ACC112 (cell line): ENCODE measurements around the gene ADGRB2.

Experiments used
- H2AFZ ChIP-seq: fragments of 200-600 bp; sonication (generic); one replicate; pipeline ENCODE4 v1.6.0; 2017; ENCODE audit warnings: antibody characterized with exemption, low read length; ENCODE audit not compliant: unreplicated experiment
- H3K27ac ChIP-seq: fragments of 200-600 bp; sonication (generic); 2 replicates; pipeline ENCODE4 v1.5.1; 2014; ENCODE audit warnings: low read depth, mild to moderate bottlenecking, antibody characterized with exemption, low read length, moderate library complexity
- H3K27me3 ChIP-seq: fragments of 200-600 bp; sonication (generic); 2 replicates; pipeline ENCODE4 v1.6.1; 2014; ENCODE audit warnings: mild to moderate bottlenecking, antibody characterized with exemption, low read length, moderate library complexity, mixed read lengths; ENCODE audit not compliant: insufficient read depth
- H3K36me3 ChIP-seq: fragments of 200-600 bp; sonication (generic); 2 replicates; pipeline ENCODE4 v1.6.1; 2016; ENCODE audit warnings: mild to moderate bottlenecking, antibody characterized with exemption, low read length, moderate library complexity, mixed read lengths; ENCODE audit not compliant: insufficient read depth
- H3K4me1 ChIP-seq: fragments of 200-600 bp; sonication (generic); one replicate; pipeline ENCODE4 v1.6.1; 2016; ENCODE audit warnings: low read length, mixed read lengths; ENCODE audit not compliant: insufficient read depth, unreplicated experiment, control insufficient read depth
- H3K4me3 ChIP-seq: fragments of 200-600 bp; sonication (generic); 2 replicates; pipeline ENCODE4 v1.5.1; 2014; ENCODE audit warnings: mild to moderate bottlenecking, low read depth, low read length
- H3K79me2 ChIP-seq: fragments of 200-600 bp; sonication (generic); one replicate; pipeline ENCODE4 v1.6.0; 2016; ENCODE audit warnings: low read length; ENCODE audit not compliant: control insufficient read depth, unreplicated experiment, insufficient read depth

The ADGRB2 gene

DNA sequence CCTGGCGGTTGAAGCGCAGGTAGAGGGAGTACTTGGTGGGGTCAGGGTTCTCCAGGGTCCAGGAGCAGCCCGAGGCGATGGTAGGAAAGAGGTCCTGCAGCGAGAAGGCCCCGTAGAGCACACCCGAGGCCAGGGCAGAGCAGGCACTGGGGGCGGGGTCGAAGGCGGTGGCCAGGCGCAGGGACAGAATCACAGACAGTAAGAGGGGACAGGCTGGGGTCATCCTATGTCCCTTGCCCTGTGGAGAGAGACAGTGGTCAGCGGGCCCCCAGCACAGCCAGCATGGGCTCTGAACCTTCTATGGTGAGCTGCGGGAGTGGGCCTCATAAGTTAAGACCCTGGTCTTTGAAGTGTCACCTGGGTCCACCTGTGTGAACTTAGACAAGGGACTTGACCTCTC, 7.6 kb downstream of the ADGRB2 start:
- Histone ChIP-seq H3K79me2 (no peaks in the 10 kb centered on the region), H2AFZ (no peak overlapping the region), H3K27me3 (no peaks in the 10 kb centered on the region), H3K4me1 (peaks cover 31% of the 10 kb centered on the region), H3K4me3 (no peak overlapping the region), H3K36me3 (no peaks in the 10 kb centered on the region), H3K27ac (no peak overlapping the region)

GRCh38 chr1:31755850-31756492, 8.2 kb downstream of the ADGRB2 start:
- Histone ChIP-seq H3K27ac (no peak overlapping the region), H3K79me2 (no peaks in the 10 kb centered on the region), H3K36me3 (no peaks in the 10 kb centered on the region), H2AFZ (no peak overlapping the region), H3K27me3 (no peaks in the 10 kb centered on the region), H3K4me3 (no peak overlapping the region), H3K4me1 (peaks cover 28% of the 10 kb centered on the region)

GRCh38 chr1:31755197-31755611, 8.9 kb downstream of the ADGRB2 start:
- H3K27me3 ChIP-seq, result no peaks in the 10 kb centered on the region
- no peaks in the 10 kb centered on the region for H3K79me2 ChIP-seq
- peaks cover 29% of the 10 kb centered on the region for H3K4me1 ChIP-seq
- H3K27ac ChIP-seq, result no peak overlapping the region
- H2AFZ ChIP-seq, result no peak overlapping the region
- no peak overlapping the region for H3K4me3 ChIP-seq
- H3K36me3 ChIP-seq, result no peaks in the 10 kb centered on the region

DNA sequence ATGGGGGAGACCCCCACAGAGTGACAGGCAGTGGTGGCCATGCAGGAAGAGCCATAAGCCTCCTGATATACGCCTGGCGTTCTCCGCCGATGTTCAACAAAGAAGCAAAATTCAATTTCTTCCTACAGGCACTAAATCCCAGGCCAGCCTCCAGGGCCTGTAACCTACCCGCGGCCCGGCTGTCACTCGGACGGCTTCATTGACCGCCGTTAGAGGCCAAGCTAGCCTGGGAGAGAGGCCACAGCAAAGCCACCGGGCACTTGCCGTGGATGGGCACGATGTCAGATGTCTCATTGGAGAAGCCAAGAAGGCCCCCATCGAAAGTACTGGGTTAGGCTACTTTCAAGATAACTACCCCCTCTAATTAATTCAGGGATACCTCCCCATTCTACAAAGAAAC, 9.7 kb downstream of the ADGRB2 start:
- Histone ChIP-seq H3K4me1 (peaks cover 21% of the 10 kb centered on the region), H3K27ac (no peak overlapping the region), H3K36me3 (no peaks in the 10 kb centered on the region), H3K4me3 (no peak overlapping the region), H2AFZ (no peak overlapping the region), H3K79me2 (no peaks in the 10 kb centered on the region), H3K27me3 (no peaks in the 10 kb centered on the region)

GRCh38 chr1:31753707-31754349, 10.3 kb downstream of the ADGRB2 start:
- H3K27me3 ChIP-seq, result no peaks in the 10 kb centered on the region
- no peak overlapping the region for H3K27ac ChIP-seq
- H3K4me3 ChIP-seq, result no peak overlapping the region
- no peak overlapping the region for H2AFZ ChIP-seq
- peaks cover 20% of the 10 kb centered on the region for H3K4me1 ChIP-seq
- H3K79me2 ChIP-seq, result no peaks in the 10 kb centered on the region
- no peaks in the 10 kb centered on the region for H3K36me3 ChIP-seq

DNA sequence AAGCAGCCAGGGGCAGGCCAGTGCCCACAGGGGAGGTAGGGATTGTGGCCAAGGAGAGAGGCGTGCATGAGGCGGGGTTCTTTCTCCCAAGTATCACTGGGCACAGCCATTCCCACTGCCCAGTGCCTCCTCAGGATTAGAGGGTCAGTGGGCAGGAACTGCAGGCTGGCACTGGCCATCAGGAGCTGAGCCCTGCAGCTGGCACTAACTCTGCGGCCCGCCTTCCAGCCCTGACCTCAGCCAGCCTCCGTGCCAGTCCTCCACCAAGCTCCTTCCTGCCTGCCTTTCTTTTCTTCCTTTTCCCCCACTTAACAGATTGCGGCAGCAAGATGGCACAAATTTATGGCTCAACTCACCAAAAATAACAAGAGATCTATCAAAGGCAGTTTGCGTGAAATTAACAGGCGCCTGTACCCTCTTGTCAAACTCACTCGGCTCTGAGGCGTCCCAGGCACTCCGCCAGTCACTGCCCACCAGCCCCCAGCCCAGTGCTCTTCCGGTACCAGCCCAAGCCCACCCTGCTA, 11.1 kb downstream of the ADGRB2 start:
- H3K4me3 ChIP-seq, result no peak overlapping the region
- no peaks in the 10 kb centered on the region for H3K27me3 ChIP-seq
- H2AFZ ChIP-seq, result no peak overlapping the region
- H3K27ac ChIP-seq, result no peak overlapping the region
- no peaks in the 10 kb centered on the region for H3K36me3 ChIP-seq
- H3K4me1 ChIP-seq, result peaks cover 20% of the 10 kb centered on the region
- H3K79me2 ChIP-seq, result no peaks in the 10 kb centered on the region

DNA sequence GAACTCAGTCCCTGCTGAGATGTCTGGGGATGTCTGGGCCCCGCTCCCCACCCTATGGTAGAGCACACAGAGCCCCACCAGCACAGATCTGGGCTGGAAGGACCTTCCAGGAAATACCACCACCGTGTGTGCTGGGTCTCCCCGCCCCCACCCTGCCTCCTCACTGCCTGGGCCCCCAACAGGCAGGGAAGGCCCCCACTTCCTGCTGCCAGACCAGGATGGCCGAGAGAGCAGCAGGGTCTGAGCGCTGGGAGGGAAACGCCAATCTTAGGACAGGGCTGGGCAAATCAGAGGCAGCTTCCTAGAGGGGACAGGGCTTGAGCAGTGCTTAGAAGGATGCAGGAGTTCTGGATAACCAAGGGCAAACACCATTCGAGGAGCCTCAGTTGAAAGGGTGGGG, 11.9 kb downstream of the ADGRB2 start:
- Histone ChIP-seq H2AFZ (no peak overlapping the region), H3K36me3 (no peaks in the 10 kb centered on the region), H3K27ac (no peak overlapping the region), H3K79me2 (no peaks in the 10 kb centered on the region), H3K4me1 (peaks cover 20% of the 10 kb centered on the region), H3K27me3 (no peaks in the 10 kb centered on the region), H3K4me3 (no peak overlapping the region)

GRCh38 chr1:31751822-31752241, 12.3 kb downstream of the ADGRB2 start:
- Histone ChIP-seq H2AFZ (no peak overlapping the region), H3K79me2 (no peaks in the 10 kb centered on the region), H3K4me3 (no peak overlapping the region), H3K4me1 (peaks cover 20% of the 10 kb centered on the region), H3K27ac (no peak overlapping the region), H3K36me3 (no peaks in the 10 kb centered on the region), H3K27me3 (no peaks in the 10 kb centered on the region)

DNA sequence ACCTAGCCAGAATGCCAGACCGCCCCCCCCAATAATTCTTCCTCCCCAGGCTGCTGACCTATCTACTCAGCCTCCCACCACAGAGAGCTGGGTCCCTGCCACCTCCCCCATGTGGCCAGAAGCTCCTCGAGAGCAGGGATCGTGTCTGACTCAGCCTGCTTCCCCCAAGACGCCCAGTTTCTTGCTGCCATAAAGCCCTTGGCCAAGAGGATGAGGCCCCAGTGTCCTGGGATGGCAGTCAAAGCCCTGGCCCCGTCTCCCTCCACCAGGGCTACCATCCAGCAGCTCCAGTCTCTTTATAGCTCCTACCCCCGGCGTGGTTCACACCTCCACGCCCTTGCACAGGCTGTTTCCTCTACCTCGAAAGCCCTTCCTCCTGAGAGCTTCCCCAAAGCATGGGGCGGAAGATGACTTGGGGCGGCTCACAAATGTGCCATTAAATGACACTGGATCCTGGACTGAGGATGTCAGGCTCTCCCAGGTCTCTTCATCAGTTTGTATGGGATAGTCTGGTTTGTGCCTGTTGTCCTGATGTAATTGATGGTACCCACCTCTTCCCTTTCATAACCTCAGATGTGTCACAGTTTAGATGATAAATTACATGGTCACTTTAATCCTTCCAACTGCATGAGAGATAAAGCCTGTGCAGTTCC, 13.2 kb downstream of the ADGRB2 start:
- Histone ChIP-seq H3K27ac (no peak overlapping the region), H3K4me1 (peaks cover 24% of the 10 kb centered on the region), H3K27me3 (no peaks in the 10 kb centered on the region), H2AFZ (no peak overlapping the region), H3K4me3 (no peak overlapping the region), H3K36me3 (no peaks in the 10 kb centered on the region), H3K79me2 (no peaks in the 10 kb centered on the region)

- no peaks in the 10 kb centered on the region for H3K27me3 ChIP-seq
- no peaks in the 10 kb centered on the region for H3K79me2 ChIP-seq
- H3K4me1 ChIP-seq, result peaks cover 26% of the 10 kb centered on the region
- H2AFZ ChIP-seq, result no peak overlapping the region
- H3K36me3 ChIP-seq, result no peaks in the 10 kb centered on the region
- H3K27ac ChIP-seq, result no peak overlapping the region
- no peak overlapping the region for H3K4me3 ChIP-seq
Measured at GRCh38 chr1:31749785-31750735, 14.1 kb downstream of the ADGRB2 start.
